GM18499 (cell line): Measurements from ENCODE around the gene CLDN16.

ENCODE experiments used
- ATAC-seq: cut with Tn5 transposase; IDR thresholded peaks from one replicate; pipeline ENCODE4 v1.9.1; 2021; ENCODE audit warnings: moderate number of reproducible peaks; ENCODE audit not compliant: insufficient read depth, unreplicated experiment

The CLDN16 gene

GRCh38 chr3:190433626-190434025 is 45.7 kb downstream of the CLDN16 start:
- ATAC-seq, result no peak

GRCh38 chr3:190435618-190436017 is 47.7 kb downstream of the CLDN16 start:
- ATAC-seq, result no peak

GRCh38 chr3:190436331-190436730 is 48.4 kb downstream of the CLDN16 start:
- ATAC-seq, result no peak

- ATAC-seq, result no peak
Observed at GRCh38 chr3:190442240-190442639, 54.3 kb downstream of the CLDN16 start.

- ATAC-seq, result no peak
Observed at GRCh38 chr3:190443257-190443656, 55.3 kb downstream of the CLDN16 start.

GRCh38 chr3:190444006-190444405 is 56.0 kb downstream of the CLDN16 start:
- no peak for ATAC-seq

GRCh38 chr3:190444576-190445145 is 56.7 kb downstream of the CLDN16 start:
- ATAC-seq, result no peak

GRCh38 chr3:190446573-190447279 is 58.8 kb downstream of the CLDN16 start:
- no peak for ATAC-seq

GRCh38 chr3:190448256-190448655 is 60.3 kb downstream of the CLDN16 start:
- no peak for ATAC-seq

- ATAC-seq, result no peak
Observed at GRCh38 chr3:190449801-190450200, 61.8 kb downstream of the CLDN16 start, which contains the start of gene TMEM207. Gene TMEM207, minus strand, starts transcription at chr3:190449901. Its CDS starts 92 bp downstream, at chr3:190449809.

GRCh38 chr3:190455828-190456227 is 67.9 kb downstream of the CLDN16 start:
- no peak for ATAC-seq

- no peak for ATAC-seq
Observed at GRCh38 chr3:190456770-190457169, 68.8 kb downstream of the CLDN16 start.

- no peak for ATAC-seq
Observed at GRCh38 chr3:190458040-190458439, 70.1 kb downstream of the CLDN16 start.
